Hypothalamus (tissue), 51 donors: ENCODE data around the gene PIP4K2C.
A peak's percentile ranks its signal among the peaks of the same experiment; 100 is the strongest.
"Not testable (repeated sequence)": the region's sequence is repeated elsewhere in the genome, so short reads cannot be mapped to it uniquely, and the experiment has no call there.

Source experiments
- DNase-seq, 51 donors: peaks; one replicate each; lab custom pipeline; 2025; lab: John Stamatoyannopoulos, UW

The PIP4K2C gene

GRCh38 chr12:57583008-57583831 lies 7.8 kb upstream of the PIP4K2C start:
- peak in 42 of 51 donors; percentile 1 to 75 (median 30) for DNase-seq

GRCh38 chr12:57584050-57584449 lies 6.9 kb upstream of the PIP4K2C start:
- DNase-seq = no peak

- DNase-seq = no peak
These were observed 6.3 kb upstream of the PIP4K2C start for GRCh38 chr12:57584690-57585089.

GRCh38 chr12:57585156-57585555 lies 5.8 kb upstream of the PIP4K2C start:
- DNase-seq = no peak

- no peak for DNase-seq
These were observed 4.9 kb upstream of the PIP4K2C start for GRCh38 chr12:57586128-57586527.

- no peak for DNase-seq
These were observed 4.1 kb upstream of the PIP4K2C start for GRCh38 chr12:57586832-57587429.

- DNase-seq = not testable (repeated sequence)
These were observed 1.9 kb upstream of the PIP4K2C start for GRCh38 chr12:57588951-57589610.

GRCh38 chr12:57590479-57590863 lies 521 bp upstream of the PIP4K2C start:
- no peak for DNase-seq

GRCh38 chr12:57591782-57592325 lies 862 bp downstream of the PIP4K2C start:
- DNase-seq = peak in 1 of 51 donors; percentile 32

GRCh38 chr12:57592551-57593165 lies 1.7 kb downstream of the PIP4K2C start:
- peak in 1 of 51 donors; percentile 28 for DNase-seq

- DNase-seq = no peak
These were observed 2.2 kb downstream of the PIP4K2C start for GRCh38 chr12:57593187-57593586.

- no peak for DNase-seq
These were observed 9.4 kb downstream of the PIP4K2C start for GRCh38 chr12:57600395-57600794.

- no peak for DNase-seq
These were observed 11.6 kb downstream of the PIP4K2C start for GRCh38 chr12:57602544-57602943.

- DNase-seq = no peak
These were observed 12.3 kb downstream of the PIP4K2C start for GRCh38 chr12:57603324-57603723.

- DNase-seq = peak in 23 of 51 donors; percentile 3 to 74 (median 33)
These were observed 12.9 kb downstream of the PIP4K2C start for GRCh38 chr12:57603815-57604453.

GRCh38 chr12:57604454-57604991 lies 13.5 kb downstream of the PIP4K2C start, which contains the start of gene DTX3:
DTX3 (plus strand) TSS chr12:57604824; CDS start chr12:57606518, 1,694 bp downstream.
- peak in 48 of 51 donors; percentile 15 to 88 (median 54) for DNase-seq

GRCh38 chr12:57604992-57605810 lies 14.2 kb downstream of the PIP4K2C start:
- peak in 17 of 51 donors; percentile 12 to 56 (median 41) for DNase-seq

- DNase-seq = no peak
These were observed 14.9 kb downstream of the PIP4K2C start for GRCh38 chr12:57605811-57606311.

GRCh38 chr12:57606399-57606798 lies 15.4 kb downstream of the PIP4K2C start:
- no peak for DNase-seq
